ENCODE measurements around the gene DNAH6.

The DNAH6 gene

GRCh38 chr2:84603911-84604310 is 87.6 kb downstream of the DNAH6 start:
- H3K27ac ChIP-seq = no peak overlapping the region
- TF ChIP-seq CTCF (conservative IDR thresholded peaks at IDR 0.05) = no peak

- no peak overlapping the region for H3K27ac ChIP-seq
- TF ChIP-seq CTCF (conservative IDR thresholded peaks at IDR 0.05) = no peak
Observed at GRCh38 chr2:84613082-84613481, 96.8 kb downstream of the DNAH6 start.

GRCh38 chr2:84619794-84620371 is 103.6 kb downstream of the DNAH6 start:
- TF ChIP-seq CTCF (conservative IDR thresholded peaks at IDR 0.05) = no peak

GRCh38 chr2:84628486-84628885 is 112.2 kb downstream of the DNAH6 start:
- H3K27ac ChIP-seq = no peak overlapping the region
- TF ChIP-seq CTCF (conservative IDR thresholded peaks at IDR 0.05) = no peak

More at GRCh38 chr2:84619794-84620371, 103.6 kb downstream of the DNAH6 start:
- H3K27ac ChIP-seq = no peak overlapping the region

- no peak for TF ChIP-seq CTCF (conservative IDR thresholded peaks at IDR 0.05)
- H3K27ac ChIP-seq = no peak overlapping the region
Observed at GRCh38 chr2:84629550-84629949, 113.3 kb downstream of the DNAH6 start.

GRCh38 chr2:84631047-84631446 is 114.7 kb downstream of the DNAH6 start:
- TF ChIP-seq CTCF (conservative IDR thresholded peaks at IDR 0.05) = peak; percentile 76
- no peak overlapping the region for H3K27ac ChIP-seq

- no peak for TF ChIP-seq CTCF (conservative IDR thresholded peaks at IDR 0.05)
- no peak overlapping the region for H3K27ac ChIP-seq
Observed at GRCh38 chr2:84631985-84632384, 115.7 kb downstream of the DNAH6 start.
